Heart right ventricle (tissue), 16 donors: ENCODE results near the gene PTPN9. TPM values are rescaled to one million over a fixed set of nuclear protein-coding genes. Genes with fewer than 3 reads are reported as not detected.
"Not testable (repeated sequence)": the region's sequence is repeated elsewhere in the genome, so short reads cannot be mapped to it uniquely, and the experiment has no call there.

Experiments used
- ATAC-seq, 8 donors: fragments of 200-7000 bp; cut with Tn5 transposase; one replicate each; pipeline ENCODE4 v1.9.1; 2020; ENCODE audit warnings: mild to moderate bottlenecking in 8 of 8, moderate library complexity in 8 of 8, moderate number of reproducible peaks in 1 of 8
- DNase-seq, 2 donors: peaks; one replicate each; pipeline ENCODE4 v3.0.0-alpha.2; 2020
- H3K27ac ChIP-seq, 10 donors: fragments of 200-600 bp; sonication (generic) in 2 of 10; one replicate each; pipeline versions ENCODE4 v1.5.0 to v1.8.0; 2020 to 2022; ENCODE audit warnings: mild to moderate bottlenecking in 3 of 10
- H3K27me3 ChIP-seq, 7 donors: fragments of 200-600 bp; one replicate each; pipeline ENCODE4 v1.8.0; 2021 to 2022; ENCODE audit warnings: mild to moderate bottlenecking in 2 of 7
- H3K36me3 ChIP-seq, 9 donors: fragments of 200-600 bp; sonication (generic) in 1 of 9; one replicate each; pipeline versions ENCODE4 v1.5.0 to v1.8.0; 2020 to 2022; ENCODE audit warnings: mild to moderate bottlenecking in 2 of 9
- H3K4me1 ChIP-seq, 9 donors: fragments of 200-600 bp; sonication (generic) in 1 of 9; one replicate each; pipeline versions ENCODE4 v1.5.0 to v1.8.0; 2020 to 2022; ENCODE audit warnings: mild to moderate bottlenecking in 4 of 9
- H3K4me3 ChIP-seq, 10 donors: fragments of 200-600 bp; sonication (generic) in 2 of 10; one replicate each; pipeline versions ENCODE4 v1.5.0 to v1.8.0; 2020 to 2022; ENCODE audit warnings: mild to moderate bottlenecking in 7 of 10, moderate library complexity in 2 of 10
- H3K9me3 ChIP-seq, 11 donors: fragments of 200-600 bp in 10 of 11; sonication (generic) in 2 of 11; one replicate each; pipeline versions ENCODE4 v1.5.0 to v1.8.0; 2013 to 2022; ENCODE audit warnings: mild to moderate bottlenecking in 2 of 11, control low read depth in 1 of 11, moderate library complexity in 1 of 11
- CTCF ChIP-seq, 9 donors: fragments of 200-600 bp; sonication (generic) in 2 of 9; IDR thresholded peaks; one replicate each; pipeline versions ENCODE4 v1.5.0 to v1.8.0; 2021 to 2022; ENCODE audit warnings: antibody characterized with exemption in 9 of 9, mild to moderate bottlenecking in 5 of 9, moderate library complexity in 1 of 9
- WGBS, 2 donors: extraction: QIAGEN DNeasy Blood & Tissue Kit; methylation state at CpG; one replicate each; pipeline ENCODE4 v1.1.7; 2013; ENCODE audit warnings: inconsistent platforms in 1 of 2; 5-methylcytosine and 5-hydroxymethylcytosine counted together
- intact Hi-C, 10 donors: fragments of 100-400 bp; cut with DNase I; formaldehyde crosslinking; loops; one replicate each; pipeline versions ENCODE4 v1.11.1 to v1.14.2; 2022
- polyA plus RNA-seq, 2 donors: library from polyadenylated mRNA; stranded (reverse); fragments of 200-250 nt; gene quantifications; one replicate each; pipeline ENCODE4 v1.2.3, GENCODE V29; 2013
- total RNA-seq, 10 donors: library from RNA; stranded (reverse); fragmentation: NEBNext Ultra II Directional in 3 of 10; extraction: Animal tissue kit (Norgen Biotek cat#: 25700) in 3 of 10; gene quantifications; one replicate each; pipeline versions ENCODE4 v1.2.1 to v1.2.4, GENCODE V29; 2021 to 2023
- donor health status: Arrhythmogenic right ventricular cardiomyopathy.
- donor health status: ischemic (EF 13 %, LVEDD 7.1; RV severe dilation, severe dysfunction).
- donor health status: healthy with polysubstance abuse.
- donor health status: DM: no; HTN: yes; CAD: no.
- donor health status: DM: no; HTN: no; CAD: no.
- donor health status: ischemic (EF 25% LVEDD 6.9; RV normal size, moderate dysfunction).
- donor health status: ischemic (EF 25% LVEDD 5.7; RV mildly dilated, moderate dysfunction).
- donor health status: healthy.
- donor health status: DM: yes; HTN: yes; CAD: no.
- donor health status: Ischemic cardiomyopathy.
- donor health status: ischemic (EF 35%, LVEDD 5.7; RV mildly dilated, moderate dysfunction).
- donor health status: nonischemic (EF 11% LVEDD 7.7; RV severe dilation, severe dysfunction).
- donor health status: DM: yes; HTN: yes; CAD: no.
- donor health status: PGD.
- donor health status: ischemic (EF 29% LVEDD 5.4; RV normal size, mild dysfunction).
- donor health status: nonischemic (EF 23%, LVEDD 6.1; RV moderate dilation, normal function).

Gene PTPN9
- total and polyA plus RNA-seq, 12 donors, result 2.0 to 11.0 (median 8.0) TPM

- Histone ChIP-seq H3K27me3 (no peaks in the 10 kb centered on the region), H3K36me3 (peaks cover 0 to 29% (median 0%) of the 10 kb centered on the region in 9 donors), H3K4me1 (peaks cover 0 to 47% (median 17%) of the 10 kb centered on the region in 9 donors), H3K9me3 (no peaks in the 10 kb centered on the region), H3K27ac (peak overlapping the region; percentile 9 to 74 (median 42)), H3K4me3 (no peak overlapping the region)
- 62 to 68% methylated on average over 8 of the region's 8 CpGs for WGBS, 2 donors
- ATAC-seq, result peak in 7 of 8 donors; percentile 58 to 86 (median 77)
- no peak for DNase-seq
- TF ChIP-seq CTCF (IDR thresholded peaks at IDR 0.05), result no peak
- intact Hi-C loops, result loop anchor here in 2 of 10 donors (10.0 kb wide), 2 partner anchors 55 to 105 kb away; partner anchors contain the start of gene SNUPN (in 1 of the 2)
Measured at GRCh38 chr15:75570126-75570845, 8.8 kb downstream of the PTPN9 start.

GRCh38 chr15:75565062-75565970 is 13.8 kb downstream of the PTPN9 start:
- no peak overlapping the region for H3K4me3 ChIP-seq
- H3K27me3 ChIP-seq, result no peaks in the 10 kb centered on the region
- no peak overlapping the region for H3K27ac ChIP-seq
- no peak for TF ChIP-seq CTCF (IDR thresholded peaks at IDR 0.05)
- 95 to 99% methylated on average over 3 of the region's 3 CpGs for WGBS, 2 donors
- ATAC-seq (no peak), DNase-seq (no peak)
- H3K4me1 ChIP-seq, result peaks cover 0 to 19% (median 6%) of the 10 kb centered on the region in 9 donors
- intact Hi-C loops, result loop anchor here in 1 of 10 donors (5.0 kb wide), 1 partner anchor 38 kb away; no protein-coding TSS in a partner anchor
- peaks cover 0 to 23% (median 0%) of the 10 kb centered on the region in 9 donors for H3K36me3 ChIP-seq
- no peaks in the 10 kb centered on the region for H3K9me3 ChIP-seq

GRCh38 chr15:75561888-75562287 is 17.2 kb downstream of the PTPN9 start:
- Histone ChIP-seq H3K9me3 (no peaks in the 10 kb centered on the region), H3K27me3 (no peaks in the 10 kb centered on the region), H3K4me1 (peaks cover 0 to 9% (median 0%) of the 10 kb centered on the region in 9 donors), H3K27ac (no peak overlapping the region), H3K4me3 (no peak overlapping the region), H3K36me3 (peaks cover 0 to 8% (median 0%) of the 10 kb centered on the region in 9 donors)
- intact Hi-C loops, result no loop called here
- 98% methylated on average over 5 of the region's 5 CpGs for WGBS, 2 donors
- no peak for TF ChIP-seq CTCF (IDR thresholded peaks at IDR 0.05)
- no peak for ATAC-seq
- DNase-seq, result no peak

GRCh38 chr15:75559360-75559759 is 19.8 kb downstream of the PTPN9 start:
- H3K4me1 ChIP-seq, result peaks cover 0 to 13% (median 6%) of the 10 kb centered on the region in 9 donors
- DNase-seq, H3K27me3 ChIP-seq, H3K36me3 ChIP-seq, H3K4me3 ChIP-seq, H3K27ac ChIP-seq, H3K9me3 ChIP-seq, intact Hi-C loops, ATAC-seq: not testable (repeated sequence)
- WGBS, 2 donors, result 78 to 85% methylated on average over 5 of the region's 6 CpGs

- DNase-seq, intact Hi-C loops, ATAC-seq, H3K27ac ChIP-seq, H3K4me3 ChIP-seq, H3K27me3 ChIP-seq, H3K36me3 ChIP-seq, H3K9me3 ChIP-seq: not testable (repeated sequence)
- WGBS, 2 donors, result 95 to 98% methylated on average over 18 to 27 of the region's 28 CpGs
- H3K4me1 ChIP-seq, result peaks cover 0 to 14% (median 6%) of the 10 kb centered on the region in 9 donors
Measured at GRCh38 chr15:75558955-75559354, 20.2 kb downstream of the PTPN9 start.
